DLD1 (cell line): Measurements from ENCODE around the gene USP7.
"Not testable (repeated sequence)": the region's sequence is repeated elsewhere in the genome, so short reads cannot be mapped to it uniquely, and the experiment has no call there.

Experiments
- in situ Hi-C: cut with HindIII; loops from 2 replicates; pipeline ENCODE4 v1.10.0; 2017; ENCODE audit warnings: low sequenced_read_pairs

USP7 gene

DNA sequence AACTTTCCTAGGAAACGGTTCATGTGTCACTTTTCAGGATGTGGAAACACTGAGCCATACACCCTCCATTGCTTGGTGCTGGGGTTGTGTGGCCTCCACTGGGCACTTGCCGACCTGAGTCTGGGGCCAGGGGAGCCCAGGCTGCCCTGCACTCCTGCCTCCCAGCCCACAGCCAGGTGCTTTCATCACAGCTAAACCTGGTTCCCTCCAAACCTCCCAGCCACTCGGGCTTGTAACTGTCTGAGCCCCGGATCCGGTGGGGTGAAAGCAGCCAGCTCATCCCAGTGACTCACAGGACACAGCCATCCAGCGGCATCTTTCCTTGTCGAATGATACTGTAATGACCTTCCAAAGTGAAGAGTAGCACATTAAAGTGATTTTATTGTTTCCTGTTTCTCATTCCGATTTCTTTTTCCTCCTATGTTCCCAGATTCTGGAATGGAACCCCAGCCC lies 114.7 kb downstream of the USP7 start:
- in situ Hi-C loops: no loop called here

DNA sequence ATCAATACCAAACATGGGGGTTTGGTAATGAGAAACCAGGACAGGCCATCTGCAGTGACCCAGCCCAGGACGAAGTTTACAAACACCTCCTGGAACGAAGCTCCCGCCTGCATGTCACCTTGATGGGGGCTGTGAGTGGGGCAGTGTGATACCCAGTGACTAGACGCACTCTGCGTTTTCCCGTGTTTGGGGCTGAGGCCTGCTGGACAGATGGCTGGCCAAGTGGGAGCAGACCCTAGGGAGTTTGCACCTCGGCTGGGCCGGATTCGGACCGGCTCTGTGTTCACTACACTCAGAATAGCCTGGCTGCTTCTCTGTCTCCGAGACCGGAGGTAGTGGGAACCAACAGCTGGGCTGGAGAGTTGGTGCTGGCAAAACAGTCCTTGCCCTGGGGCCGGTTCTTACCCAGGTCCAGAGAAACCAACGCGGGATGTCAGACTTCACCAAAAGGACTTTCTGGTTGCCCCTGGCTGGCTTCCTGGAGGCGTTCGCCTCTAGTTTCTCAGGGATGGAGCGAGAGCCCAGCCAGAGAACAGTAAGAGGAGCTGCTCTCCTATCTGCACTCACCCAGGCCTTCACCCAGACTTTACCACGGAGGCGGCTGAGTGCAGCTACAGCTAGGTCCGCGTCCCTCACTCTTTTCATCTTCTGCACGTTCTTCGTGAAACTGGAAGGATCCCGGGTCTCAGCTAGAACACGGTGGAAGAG lies 115.3 kb downstream of the USP7 start:
- in situ Hi-C loops: no loop called here

DNA sequence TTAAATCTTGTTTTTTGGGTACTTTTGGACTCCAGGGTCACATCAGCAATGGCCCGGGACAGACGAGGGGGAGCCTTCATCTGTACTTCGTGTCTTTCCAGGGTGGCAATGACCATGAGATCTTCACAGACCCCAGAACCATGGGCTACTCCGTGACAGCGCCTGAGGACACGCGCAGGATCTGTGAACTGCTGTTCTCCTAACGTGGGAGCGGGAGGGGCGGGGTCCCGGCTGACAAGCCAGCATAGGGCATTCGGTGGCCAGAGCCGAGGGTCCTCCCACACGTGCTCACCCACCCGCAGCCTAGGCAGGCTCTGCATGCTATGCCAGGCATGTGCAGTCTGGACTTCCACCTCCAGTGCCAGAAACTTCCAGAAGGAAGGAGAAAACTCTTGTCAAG lies 116.1 kb downstream of the USP7 start:
- in situ Hi-C loops: no loop called here

DNA sequence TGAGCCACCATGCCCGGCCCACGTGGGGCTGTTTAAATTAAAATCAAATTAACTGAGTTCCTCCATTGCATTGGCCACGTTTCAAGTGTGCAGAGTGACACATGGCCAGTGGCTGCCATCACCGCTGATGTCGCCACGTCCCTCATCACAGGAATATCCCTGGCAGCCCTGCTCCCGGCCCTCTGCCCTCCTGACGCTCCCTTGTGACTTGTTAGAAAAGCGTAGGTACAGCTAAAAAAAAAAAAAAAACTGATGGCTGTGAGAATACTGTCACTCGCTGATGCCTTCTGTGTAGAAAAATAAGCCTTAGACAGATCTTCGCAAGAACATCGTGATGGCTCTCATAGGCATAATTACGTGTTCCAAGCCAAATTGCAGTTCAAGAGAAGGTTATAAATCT lies 116.6 kb downstream of the USP7 start:
- in situ Hi-C loops: no loop called here

DNA sequence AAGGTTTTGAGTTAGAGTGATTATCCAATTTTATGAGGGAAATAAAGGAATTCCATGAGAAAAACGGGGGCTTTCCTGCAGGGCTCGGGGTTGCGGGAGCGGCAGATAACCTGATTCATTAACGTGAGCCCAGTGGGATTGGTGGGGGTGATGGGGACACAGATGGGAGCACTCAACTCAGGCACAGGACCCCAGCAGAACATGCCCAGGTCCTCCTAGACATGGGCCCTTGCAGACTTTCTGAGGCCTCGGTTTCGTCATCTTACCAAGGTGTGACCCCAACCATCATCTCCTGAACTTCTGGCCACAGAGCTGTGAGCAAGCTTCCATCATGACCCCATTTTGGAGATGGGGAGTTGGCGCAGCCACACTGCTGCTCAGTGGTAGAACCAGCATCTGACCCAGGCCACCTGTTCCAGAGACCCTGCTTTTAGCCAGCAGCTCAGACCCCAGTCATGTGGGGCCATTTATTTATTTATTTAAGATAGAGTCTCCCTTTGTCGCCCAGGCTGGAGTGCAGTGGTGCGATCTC lies 117.2 kb downstream of the USP7 start:
- in situ Hi-C loops: no loop called here

DNA sequence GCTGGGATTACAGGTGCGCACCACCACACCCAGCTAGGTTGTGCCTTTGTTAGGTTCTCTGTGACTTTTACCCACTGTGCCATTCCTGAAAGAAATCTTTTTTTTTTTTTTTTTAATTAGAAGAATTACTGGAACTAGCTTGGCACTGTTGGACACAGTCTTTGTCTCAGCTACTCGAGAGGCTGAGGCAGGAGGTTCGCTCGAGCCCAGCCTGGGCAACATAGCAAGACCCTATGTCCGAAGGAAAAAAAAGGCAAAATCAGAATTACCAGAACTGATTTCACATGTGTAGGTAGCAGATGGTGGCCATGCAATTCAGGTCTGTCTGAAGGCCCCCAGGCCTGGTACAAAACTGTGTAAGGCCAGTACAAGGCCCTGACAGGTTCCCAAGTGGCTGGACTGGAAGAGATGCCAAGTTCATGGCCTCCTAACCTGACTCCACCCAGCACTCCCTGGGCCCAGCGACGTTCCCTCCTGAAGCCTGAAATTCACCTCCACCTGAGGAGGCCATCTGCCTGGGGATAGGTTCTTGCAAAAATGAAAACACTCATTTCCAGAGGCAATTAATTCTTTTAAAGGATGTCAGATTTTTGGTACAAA lies 117.9 kb downstream of the USP7 start:
- in situ Hi-C loops: no loop called here

DNA sequence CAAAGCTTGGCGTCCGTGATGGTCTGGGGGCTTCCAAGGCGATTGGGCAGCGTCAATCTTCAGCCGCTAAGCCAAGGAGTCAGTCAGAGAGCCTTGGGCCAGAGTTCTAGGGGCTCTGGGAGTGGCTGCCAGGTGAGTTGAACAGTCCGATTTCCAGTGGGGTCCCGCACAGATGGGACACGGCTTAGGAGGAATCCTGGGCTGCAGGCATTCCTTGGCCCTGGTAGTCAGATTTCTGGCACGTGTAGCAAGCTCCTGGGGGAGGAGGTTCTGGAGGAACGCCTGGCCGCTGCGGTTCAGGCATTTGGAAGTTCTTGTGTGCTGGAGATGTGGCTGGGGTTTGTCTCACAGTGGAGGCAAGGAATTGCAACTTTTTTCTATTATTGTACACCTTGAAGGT lies 120.4 kb downstream of the USP7 start:
- in situ Hi-C loops: not testable (repeated sequence)
